ENCODE measurements around the gene ARHGAP24. TPM values are rescaled to one million over a fixed set of nuclear protein-coding genes. Genes with fewer than 3 reads are reported as not detected.

ARHGAP24 gene
- polyA plus RNA-seq, 3 donors = 12.5 to 32.0 (median 18.8) TPM

DNA sequence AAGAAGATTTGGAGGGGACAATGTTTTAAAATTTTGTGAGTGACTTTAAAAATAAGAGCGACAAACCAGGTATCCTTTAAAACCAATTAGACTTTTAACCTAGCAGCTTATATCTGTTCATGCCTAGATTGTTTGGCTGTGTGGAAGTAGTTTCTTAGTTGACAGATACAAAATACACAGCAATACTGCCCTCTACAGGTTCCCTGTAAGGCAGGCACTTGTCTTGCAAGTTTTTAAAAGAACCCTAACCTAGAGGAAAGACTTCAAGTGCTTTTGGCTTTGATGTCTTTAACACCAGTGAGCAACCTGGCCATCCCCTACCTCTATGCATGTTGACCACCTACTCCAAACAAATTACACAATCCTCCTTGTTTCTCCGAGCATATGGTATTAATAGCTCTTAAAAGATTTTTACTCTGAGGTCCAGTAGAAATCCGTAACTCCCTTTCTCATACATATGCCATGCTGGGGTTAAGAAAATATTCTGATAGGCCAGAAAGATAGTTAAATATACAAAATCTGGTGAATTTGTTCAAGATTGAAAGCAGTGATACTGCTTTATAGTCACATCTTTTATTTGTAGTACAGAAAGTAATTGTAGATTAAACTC lies 273.0 kb downstream of the ARHGAP24 start:
- Histone ChIP-seq H3K79me2 (ENCODE audit: insufficient read depth, low read length) (no peaks in the 10 kb centered on the region), H2AFZ (ENCODE audit: insufficient read depth, low read depth, low read length, poor library complexity, severe bottlenecking) (no peak overlapping the region), H3K36me3 (replicated peaks in 1 of 2; ENCODE audit: control insufficient read depth in 1 of 2, insufficient read depth in 2 of 2, low read length in 2 of 2) (peaks cover 0 to 10% of the 10 kb centered on the region in 2 donors), H3K27me3 (ENCODE audit: control insufficient read depth in 2 of 2, insufficient read depth in 2 of 2, low read length in 2 of 2) (no peaks in the 10 kb centered on the region), H3K9ac (ENCODE audit: insufficient read depth, low read length, poor library complexity, severe bottlenecking) (no peak overlapping the region), H3K4me1 (ENCODE audit: control insufficient read depth in 1 of 2, insufficient read depth in 2 of 2, low read length in 2 of 2) (peaks cover 10 to 20% of the 10 kb centered on the region in 2 donors), H3K27ac (ENCODE audit: low read depth in 1 of 2, low read length in 2 of 2) (no peak overlapping the region), H3K4me2 (replicated peaks; ENCODE audit: extremely low read depth, low read length, poor library complexity, severe bottlenecking) (no peak overlapping the region), H3K4me3 (replicated peaks in 1 of 3; ENCODE audit: low read depth in 2 of 3, low read length in 3 of 3) (no peak overlapping the region), H4K20me1 (ENCODE audit: insufficient read depth, low read length) (no peaks in the 10 kb centered on the region), H3K9me3 (replicated peaks in 1 of 2; ENCODE audit: control insufficient read depth in 1 of 2, insufficient read depth in 1 of 2, low read length in 2 of 2) (no peaks in the 10 kb centered on the region)
- Mint-ChIP-seq H3K27me3 (ENCODE audit: low read depth in 3 of 3) (no peaks in the 10 kb centered on the region), H3K4me3 (no peak overlapping the region), H3K36me3 (peaks cover 9 to 10% of the 10 kb centered on the region in 2 donors), H3K4me1 (peaks cover 21% of the 10 kb centered on the region), H3K9me3 (no peaks in the 10 kb centered on the region), H3K27ac (no peak overlapping the region)
- DNase-seq = peak; percentile 60 to 83 (median 71)
- no CpG with 5 or more reads among the region's 3 CpGs for WGBS (ENCODE audit: insufficient coverage)
- intact Hi-C loops (cut with micrococcal nuclease) = loop anchor here (10.0 kb wide), 2 partner anchors 323 to 603 kb away; no protein-coding TSS in a partner anchor
- TF ChIP-seq CTCF (IDR thresholded peaks at IDR 0.05) = peak; percentile 82

GRCh38 chr4:85748654-85749053 lies 273.7 kb downstream of the ARHGAP24 start:
- H3K4me1 Mint-ChIP-seq = peaks cover 15% of the 10 kb centered on the region
- no peaks in the 10 kb centered on the region for H3K27me3 Mint-ChIP-seq (ENCODE audit: low read depth in 3 of 3)
- H3K9me3 ChIP-seq (replicated peaks in 1 of 2; ENCODE audit: control insufficient read depth in 1 of 2, insufficient read depth in 1 of 2, low read length in 2 of 2) = no peaks in the 10 kb centered on the region
- DNase-seq = no peak
- H3K4me3 ChIP-seq (replicated peaks in 1 of 3; ENCODE audit: low read depth in 2 of 3, low read length in 3 of 3) = no peak overlapping the region
- H3K9me3 Mint-ChIP-seq = no peaks in the 10 kb centered on the region
- peaks cover 4 to 13% of the 10 kb centered on the region in 2 donors for H3K4me1 ChIP-seq (ENCODE audit: control insufficient read depth in 1 of 2, insufficient read depth in 2 of 2, low read length in 2 of 2)
- intact Hi-C loops (cut with micrococcal nuclease) = loop anchor here (10.0 kb wide), 2 partner anchors 324 to 604 kb away; no protein-coding TSS in a partner anchor
- no peak overlapping the region for H3K9ac ChIP-seq (ENCODE audit: insufficient read depth, low read length, poor library complexity, severe bottlenecking)
- no peak overlapping the region for H2AFZ ChIP-seq (ENCODE audit: insufficient read depth, low read depth, low read length, poor library complexity, severe bottlenecking)
- no peak for TF ChIP-seq CTCF (IDR thresholded peaks at IDR 0.05)
- no peak overlapping the region for H3K27ac ChIP-seq (ENCODE audit: low read depth in 1 of 2, low read length in 2 of 2)
- H3K4me3 Mint-ChIP-seq = no peak overlapping the region
- H3K27ac Mint-ChIP-seq = peak overlapping the region in 1 of 7 donors; percentile 72
- no peaks in the 10 kb centered on the region for H3K27me3 ChIP-seq (ENCODE audit: control insufficient read depth in 2 of 2, insufficient read depth in 2 of 2, low read length in 2 of 2)
- no peaks in the 10 kb centered on the region for H4K20me1 ChIP-seq (ENCODE audit: insufficient read depth, low read length)
- peaks cover 0 to 10% of the 10 kb centered on the region in 2 donors for H3K36me3 ChIP-seq (replicated peaks in 1 of 2; ENCODE audit: control insufficient read depth in 1 of 2, insufficient read depth in 2 of 2, low read length in 2 of 2)
- H3K36me3 Mint-ChIP-seq = peaks cover 9 to 10% of the 10 kb centered on the region in 2 donors
- H3K79me2 ChIP-seq (ENCODE audit: insufficient read depth, low read length) = no peaks in the 10 kb centered on the region
- no peak overlapping the region for H3K4me2 ChIP-seq (replicated peaks; ENCODE audit: extremely low read depth, low read length, poor library complexity, severe bottlenecking)
- 88% methylated on average over 3 of the region's 4 CpGs for WGBS (ENCODE audit: insufficient coverage)

Measured in CD14-positive monocyte (primary cell).